A673 (cell line): ENCODE data around the gene DNASE1.

Experiments used
- CTCF ChIP-seq: fragments of 300-800, 200-600 bp; sonication (generic); conservative IDR thresholded peaks from 2 replicates; pipeline ENCODE4 v1.5.1; 2017; ENCODE audit warnings: low read depth, mild to moderate bottlenecking, antibody characterized with exemption, low read length, moderate library complexity, mixed read lengths
- EZH2 ChIP-seq: fragments of 200-600 bp; sonication (generic); IDR thresholded peaks from 2 replicates; pipeline ENCODE4 v1.6.1; 2017; ENCODE audit warnings: borderline replicate concordance, low read depth, mild to moderate bottlenecking, mixed read lengths, antibody characterized with exemption, low read length; ENCODE audit not compliant: poor library complexity, severe bottlenecking

GRCh38 chr16:3691761-3692160, 37.3 kb downstream of the DNASE1 start:
- no peak for TF ChIP-seq CTCF
- TF ChIP-seq EZH2: no peak
